ENCODE data around the gene COX11.

The COX11 gene

GRCh38 chr17:54982399-54982798 is 13.9 kb upstream of the COX11 start:
- Histone ChIP-seq H3K4me3 (ENCODE audit: low read length) (no peak overlapping the region), H3K9me3 (ENCODE audit: control insufficient read depth, insufficient read depth, low read length) (no peaks in the 10 kb centered on the region; the same call in 1 of the 2 replicates), H3K36me3 (ENCODE audit: control insufficient read depth, insufficient read depth, low read length) (no peaks in the 10 kb centered on the region), H3K27me3 (ENCODE audit: control insufficient read depth, insufficient read depth, low read length) (no peaks in the 10 kb centered on the region), H3K4me1 (ENCODE audit: control insufficient read depth, insufficient read depth, low read length) (no peaks in the 10 kb centered on the region), H3K27ac (ENCODE audit: low read length) (no peak overlapping the region)
- no peak for DNase-seq (ENCODE audit: low read depth, low spot score)

- no peak for DNase-seq (ENCODE audit: low read depth, low spot score)
- Histone ChIP-seq H3K9me3 (ENCODE audit: control insufficient read depth, insufficient read depth, low read length) (no peaks in the 10 kb centered on the region; the same call in 1 of the 2 replicates), H3K4me3 (ENCODE audit: low read length) (no peak overlapping the region), H3K36me3 (ENCODE audit: control insufficient read depth, insufficient read depth, low read length) (no peaks in the 10 kb centered on the region), H3K4me1 (ENCODE audit: control insufficient read depth, insufficient read depth, low read length) (no peaks in the 10 kb centered on the region), H3K27me3 (ENCODE audit: control insufficient read depth, insufficient read depth, low read length) (no peaks in the 10 kb centered on the region), H3K27ac (ENCODE audit: low read length) (no peak overlapping the region)
- no CpG with 5 or more reads among the region's 3 CpGs for WGBS (ENCODE audit: insufficient coverage, insufficient read length)
Observed at GRCh38 chr17:54980375-54980774, 11.9 kb upstream of the COX11 start.

- DNase-seq (ENCODE audit: low read depth, low spot score): no peak
- Histone ChIP-seq H3K27me3 (ENCODE audit: control insufficient read depth, insufficient read depth, low read length) (no peaks in the 10 kb centered on the region), H3K36me3 (ENCODE audit: control insufficient read depth, insufficient read depth, low read length) (no peaks in the 10 kb centered on the region), H3K4me1 (ENCODE audit: control insufficient read depth, insufficient read depth, low read length) (no peaks in the 10 kb centered on the region), H3K9me3 (ENCODE audit: control insufficient read depth, insufficient read depth, low read length) (no peaks in the 10 kb centered on the region; the same call in 1 of the 2 replicates), H3K4me3 (ENCODE audit: low read length) (no peak overlapping the region), H3K27ac (ENCODE audit: low read length) (no peak overlapping the region)
Observed at GRCh38 chr17:54979657-54980056, 11.2 kb upstream of the COX11 start.

GRCh38 chr17:54977744-54978143 is 9.3 kb upstream of the COX11 start:
- Histone ChIP-seq H3K27ac (ENCODE audit: low read length) (no peak overlapping the region), H3K27me3 (ENCODE audit: control insufficient read depth, insufficient read depth, low read length) (no peaks in the 10 kb centered on the region), H3K36me3 (ENCODE audit: control insufficient read depth, insufficient read depth, low read length) (no peaks in the 10 kb centered on the region), H3K4me1 (ENCODE audit: control insufficient read depth, insufficient read depth, low read length) (no peaks in the 10 kb centered on the region), H3K9me3 (ENCODE audit: control insufficient read depth, insufficient read depth, low read length) (no peaks in the 10 kb centered on the region; the same call in 1 of the 2 replicates), H3K4me3 (ENCODE audit: low read length) (no peak overlapping the region)
- DNase-seq (ENCODE audit: low read depth, low spot score): no peak
- no CpG with 5 or more reads among the region's 2 CpGs for WGBS (ENCODE audit: insufficient coverage, insufficient read length)

- no peaks in the 10 kb centered on the region for H3K36me3 ChIP-seq (ENCODE audit: control insufficient read depth, insufficient read depth, low read length)
- H3K9me3 ChIP-seq (ENCODE audit: control insufficient read depth, insufficient read depth, low read length): no peaks in the 10 kb centered on the region; the same call in 1 of the 2 replicates
- H3K27ac ChIP-seq (ENCODE audit: low read length): no peak overlapping the region
- H3K27me3 ChIP-seq (ENCODE audit: control insufficient read depth, insufficient read depth, low read length): no peaks in the 10 kb centered on the region
- no peaks in the 10 kb centered on the region for H3K4me1 ChIP-seq (ENCODE audit: control insufficient read depth, insufficient read depth, low read length)
- no peak overlapping the region for H3K4me3 ChIP-seq (ENCODE audit: low read length)
- no CpG with 5 or more reads among the region's 3 CpGs for WGBS (ENCODE audit: insufficient coverage, insufficient read length)
- DNase-seq (ENCODE audit: low read depth, low spot score): no peak
Observed at GRCh38 chr17:54976316-54976715, 7.9 kb upstream of the COX11 start.

GRCh38 chr17:54974759-54975158 is 6.3 kb upstream of the COX11 start:
- Histone ChIP-seq H3K27me3 (ENCODE audit: control insufficient read depth, insufficient read depth, low read length) (no peaks in the 10 kb centered on the region), H3K4me3 (ENCODE audit: low read length) (no peak overlapping the region), H3K36me3 (ENCODE audit: control insufficient read depth, insufficient read depth, low read length) (no peaks in the 10 kb centered on the region), H3K4me1 (ENCODE audit: control insufficient read depth, insufficient read depth, low read length) (no peaks in the 10 kb centered on the region), H3K9me3 (ENCODE audit: control insufficient read depth, insufficient read depth, low read length) (no peaks in the 10 kb centered on the region), H3K27ac (ENCODE audit: low read length) (no peak overlapping the region)
- no peak for DNase-seq (ENCODE audit: low read depth, low spot score)
- WGBS (ENCODE audit: insufficient coverage, insufficient read length): no CpG with 5 or more reads among the region's 3 CpGs

GRCh38 chr17:54972406-54973138 is 4.1 kb upstream of the COX11 start:
- H3K27me3 ChIP-seq (ENCODE audit: control insufficient read depth, insufficient read depth, low read length): no peaks in the 10 kb centered on the region
- DNase-seq (ENCODE audit: low read depth, low spot score): no peak
- no peaks in the 10 kb centered on the region for H3K9me3 ChIP-seq (ENCODE audit: control insufficient read depth, insufficient read depth, low read length)
- no peak overlapping the region for H3K4me3 ChIP-seq (ENCODE audit: low read length)
- 100% methylated on average over 1 of the region's 3 CpGs for WGBS (ENCODE audit: insufficient coverage, insufficient read length)
- no peak overlapping the region for H3K27ac ChIP-seq (ENCODE audit: low read length)
- H3K36me3 ChIP-seq (ENCODE audit: control insufficient read depth, insufficient read depth, low read length): no peaks in the 10 kb centered on the region
- no peaks in the 10 kb centered on the region for H3K4me1 ChIP-seq (ENCODE audit: control insufficient read depth, insufficient read depth, low read length)

- Histone ChIP-seq H3K27ac (ENCODE audit: low read length) (no peak overlapping the region), H3K4me1 (ENCODE audit: control insufficient read depth, insufficient read depth, low read length) (no peaks in the 10 kb centered on the region), H3K27me3 (ENCODE audit: control insufficient read depth, insufficient read depth, low read length) (no peaks in the 10 kb centered on the region), H3K9me3 (ENCODE audit: control insufficient read depth, insufficient read depth, low read length) (no peaks in the 10 kb centered on the region), H3K4me3 (ENCODE audit: low read length) (no peak overlapping the region), H3K36me3 (ENCODE audit: control insufficient read depth, insufficient read depth, low read length) (no peaks in the 10 kb centered on the region)
- DNase-seq (ENCODE audit: low read depth, low spot score): no peak
- WGBS (ENCODE audit: insufficient coverage, insufficient read length): no CpG with 5 or more reads among the region's 3 CpGs
Observed at GRCh38 chr17:54971901-54972300, 3.4 kb upstream of the COX11 start.

- no peak for DNase-seq (ENCODE audit: low read depth, low spot score)
- Histone ChIP-seq H3K36me3 (ENCODE audit: control insufficient read depth, insufficient read depth, low read length) (no peaks in the 10 kb centered on the region), H3K27me3 (ENCODE audit: control insufficient read depth, insufficient read depth, low read length) (no peaks in the 10 kb centered on the region), H3K9me3 (ENCODE audit: control insufficient read depth, insufficient read depth, low read length) (no peaks in the 10 kb centered on the region), H3K4me1 (ENCODE audit: control insufficient read depth, insufficient read depth, low read length) (no peaks in the 10 kb centered on the region), H3K27ac (ENCODE audit: low read length) (no peak overlapping the region), H3K4me3 (ENCODE audit: low read length) (no peak overlapping the region)
Observed at GRCh38 chr17:54971147-54971546, 2.7 kb upstream of the COX11 start.

- no peaks in the 10 kb centered on the region for H3K36me3 ChIP-seq (ENCODE audit: control insufficient read depth, insufficient read depth, low read length)
- no peaks in the 10 kb centered on the region for H3K27me3 ChIP-seq (ENCODE audit: control insufficient read depth, insufficient read depth, low read length)
- 100% methylated on average over 2 of the region's 7 CpGs for WGBS (ENCODE audit: insufficient coverage, insufficient read length)
- H3K9me3 ChIP-seq (ENCODE audit: control insufficient read depth, insufficient read depth, low read length): no peaks in the 10 kb centered on the region
- no peaks in the 10 kb centered on the region for H3K4me1 ChIP-seq (ENCODE audit: control insufficient read depth, insufficient read depth, low read length)
- DNase-seq (ENCODE audit: low read depth, low spot score): no peak
- H3K27ac ChIP-seq (ENCODE audit: low read length): no peak overlapping the region
- H3K4me3 ChIP-seq (ENCODE audit: low read length): no peak overlapping the region; the same call in 1 of the 2 replicates
Observed at GRCh38 chr17:54969658-54970572, 1.5 kb upstream of the COX11 start.

Data from iPS DF 6.9 (cell line).